ENCODE measurements around the gene FAM118B. TPM values are rescaled to one million over a fixed set of nuclear protein-coding genes. Genes with fewer than 3 reads are reported as not detected.

Gene FAM118B
- total and polyA plus RNA-seq, 2 of the 8 experiments (the other 6 are each of a cell fraction or from before 2014, with no cell fraction given), result 25.3 to 48.3 TPM

DNA sequence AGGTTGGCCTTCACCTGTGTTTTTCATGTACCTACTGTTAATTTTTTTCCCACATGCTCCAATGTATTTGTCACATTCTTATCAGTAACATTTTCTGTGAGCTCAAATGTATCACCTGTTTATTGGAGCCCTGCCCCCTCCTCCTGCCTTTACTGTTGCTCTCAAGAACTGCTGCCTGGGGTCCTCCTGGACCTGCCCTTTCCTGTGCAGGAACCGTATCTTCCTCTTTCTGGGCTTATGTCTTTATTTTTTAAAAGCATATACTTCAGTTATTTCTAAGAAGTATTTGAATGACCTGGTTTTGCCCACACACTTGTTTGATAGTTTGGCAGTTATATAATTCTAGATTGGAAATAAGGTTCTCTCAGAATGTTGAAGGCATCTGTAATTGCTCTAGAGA is 5.9 kb downstream of the FAM118B start (continued):
- TF ChIP-seq, protein P1, sequence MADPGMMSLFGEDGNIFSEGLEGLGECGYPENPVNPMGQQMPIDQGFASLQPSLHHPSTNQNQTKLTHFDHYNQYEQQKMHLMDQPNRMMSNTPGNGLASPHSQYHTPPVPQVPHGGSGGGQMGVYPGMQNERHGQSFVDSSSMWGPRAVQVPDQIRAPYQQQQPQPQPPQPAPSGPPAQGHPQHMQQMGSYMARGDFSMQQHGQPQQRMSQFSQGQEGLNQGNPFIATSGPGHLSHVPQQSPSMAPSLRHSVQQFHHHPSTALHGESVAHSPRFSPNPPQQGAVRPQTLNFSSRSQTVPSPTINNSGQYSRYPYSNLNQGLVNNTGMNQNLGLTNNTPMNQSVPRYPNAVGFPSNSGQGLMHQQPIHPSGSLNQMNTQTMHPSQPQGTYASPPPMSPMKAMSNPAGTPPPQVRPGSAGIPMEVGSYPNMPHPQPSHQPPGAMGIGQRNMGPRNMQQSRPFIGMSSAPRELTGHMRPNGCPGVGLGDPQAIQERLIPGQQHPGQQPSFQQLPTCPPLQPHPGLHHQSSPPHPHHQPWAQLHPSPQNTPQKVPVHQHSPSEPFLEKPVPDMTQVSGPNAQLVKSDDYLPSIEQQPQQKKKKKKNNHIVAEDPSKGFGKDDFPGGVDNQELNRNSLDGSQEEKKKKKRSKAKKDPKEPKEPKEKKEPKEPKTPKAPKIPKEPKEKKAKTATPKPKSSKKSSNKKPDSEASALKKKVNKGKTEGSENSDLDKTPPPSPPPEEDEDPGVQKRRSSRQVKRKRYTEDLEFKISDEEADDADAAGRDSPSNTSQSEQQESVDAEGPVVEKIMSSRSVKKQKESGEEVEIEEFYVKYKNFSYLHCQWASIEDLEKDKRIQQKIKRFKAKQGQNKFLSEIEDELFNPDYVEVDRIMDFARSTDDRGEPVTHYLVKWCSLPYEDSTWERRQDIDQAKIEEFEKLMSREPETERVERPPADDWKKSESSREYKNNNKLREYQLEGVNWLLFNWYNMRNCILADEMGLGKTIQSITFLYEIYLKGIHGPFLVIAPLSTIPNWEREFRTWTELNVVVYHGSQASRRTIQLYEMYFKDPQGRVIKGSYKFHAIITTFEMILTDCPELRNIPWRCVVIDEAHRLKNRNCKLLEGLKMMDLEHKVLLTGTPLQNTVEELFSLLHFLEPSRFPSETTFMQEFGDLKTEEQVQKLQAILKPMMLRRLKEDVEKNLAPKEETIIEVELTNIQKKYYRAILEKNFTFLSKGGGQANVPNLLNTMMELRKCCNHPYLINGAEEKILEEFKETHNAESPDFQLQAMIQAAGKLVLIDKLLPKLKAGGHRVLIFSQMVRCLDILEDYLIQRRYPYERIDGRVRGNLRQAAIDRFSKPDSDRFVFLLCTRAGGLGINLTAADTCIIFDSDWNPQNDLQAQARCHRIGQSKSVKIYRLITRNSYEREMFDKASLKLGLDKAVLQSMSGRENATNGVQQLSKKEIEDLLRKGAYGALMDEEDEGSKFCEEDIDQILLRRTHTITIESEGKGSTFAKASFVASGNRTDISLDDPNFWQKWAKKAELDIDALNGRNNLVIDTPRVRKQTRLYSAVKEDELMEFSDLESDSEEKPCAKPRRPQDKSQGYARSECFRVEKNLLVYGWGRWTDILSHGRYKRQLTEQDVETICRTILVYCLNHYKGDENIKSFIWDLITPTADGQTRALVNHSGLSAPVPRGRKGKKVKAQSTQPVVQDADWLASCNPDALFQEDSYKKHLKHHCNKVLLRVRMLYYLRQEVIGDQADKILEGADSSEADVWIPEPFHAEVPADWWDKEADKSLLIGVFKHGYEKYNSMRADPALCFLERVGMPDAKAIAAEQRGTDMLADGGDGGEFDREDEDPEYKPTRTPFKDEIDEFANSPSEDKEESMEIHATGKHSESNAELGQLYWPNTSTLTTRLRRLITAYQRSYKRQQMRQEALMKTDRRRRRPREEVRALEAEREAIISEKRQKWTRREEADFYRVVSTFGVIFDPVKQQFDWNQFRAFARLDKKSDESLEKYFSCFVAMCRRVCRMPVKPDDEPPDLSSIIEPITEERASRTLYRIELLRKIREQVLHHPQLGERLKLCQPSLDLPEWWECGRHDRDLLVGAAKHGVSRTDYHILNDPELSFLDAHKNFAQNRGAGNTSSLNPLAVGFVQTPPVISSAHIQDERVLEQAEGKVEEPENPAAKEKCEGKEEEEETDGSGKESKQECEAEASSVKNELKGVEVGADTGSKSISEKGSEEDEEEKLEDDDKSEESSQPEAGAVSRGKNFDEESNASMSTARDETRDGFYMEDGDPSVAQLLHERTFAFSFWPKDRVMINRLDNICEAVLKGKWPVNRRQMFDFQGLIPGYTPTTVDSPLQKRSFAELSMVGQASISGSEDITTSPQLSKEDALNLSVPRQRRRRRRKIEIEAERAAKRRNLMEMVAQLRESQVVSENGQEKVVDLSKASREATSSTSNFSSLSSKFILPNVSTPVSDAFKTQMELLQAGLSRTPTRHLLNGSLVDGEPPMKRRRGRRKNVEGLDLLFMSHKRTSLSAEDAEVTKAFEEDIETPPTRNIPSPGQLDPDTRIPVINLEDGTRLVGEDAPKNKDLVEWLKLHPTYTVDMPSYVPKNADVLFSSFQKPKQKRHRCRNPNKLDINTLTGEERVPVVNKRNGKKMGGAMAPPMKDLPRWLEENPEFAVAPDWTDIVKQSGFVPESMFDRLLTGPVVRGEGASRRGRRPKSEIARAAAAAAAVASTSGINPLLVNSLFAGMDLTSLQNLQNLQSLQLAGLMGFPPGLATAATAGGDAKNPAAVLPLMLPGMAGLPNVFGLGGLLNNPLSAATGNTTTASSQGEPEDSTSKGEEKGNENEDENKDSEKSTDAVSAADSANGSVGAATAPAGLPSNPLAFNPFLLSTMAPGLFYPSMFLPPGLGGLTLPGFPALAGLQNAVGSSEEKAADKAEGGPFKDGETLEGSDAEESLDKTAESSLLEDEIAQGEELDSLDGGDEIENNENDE (IDR thresholded peaks at IDR 0.05; ENCODE audit: insufficient replicate concordance, low read length), result no peak
- TF ChIP-seq POLR2AphosphoS5 (IDR thresholded peaks at IDR 0.05; ENCODE audit: low read depth, low read length) (no peak), SRF (IDR thresholded peaks at IDR 0.05; ENCODE audit: low read depth, low read length) (no peak), TCF12 (IDR thresholded peaks at IDR 0.05; ENCODE audit: low read depth, low read length) (no peak), EGR1 (IDR thresholded peaks at IDR 0.05; ENCODE audit: borderline replicate concordance, low read depth, low read length) (no peak), PHF8 (conservative IDR thresholded peaks at IDR 0.05; ENCODE audit: low read depth, low read length) (no peak), CHD2 (IDR thresholded peaks at IDR 0.05; ENCODE audit: low read length) (no peak)
